GM06990 (cell line): ENCODE measurements around the gene TMEM121B.

ENCODE experiments used
- DNase-seq: peaks from one replicate; pipeline ENCODE4 v3.0.0-alpha.2; 2011; ENCODE audit not compliant: insufficient read length; ENCODE audit errors: extremely low read depth
- H3K27me3 ChIP-seq: replicated peaks from 2 replicates; pipeline ENCODE4 v1.6.0; 2011; ENCODE audit warnings: low read length; ENCODE audit not compliant: control insufficient read depth, insufficient read depth
- H3K36me3 ChIP-seq: 2 replicates; pipeline ENCODE4 v1.5.1; 2011; ENCODE audit warnings: low read length; ENCODE audit not compliant: control insufficient read depth, insufficient read depth
- H3K4me3 ChIP-seq: replicated peaks from 2 replicates; pipeline ENCODE4 v1.5.1; 2011; ENCODE audit warnings: low read depth, mild to moderate bottlenecking, control low read depth, low read length
- CTCF ChIP-seq: IDR thresholded peaks from 2 replicates; pipeline ENCODE4 v1.5.1; 2011; ENCODE audit warnings: low read length, control low read depth, mild to moderate bottlenecking, inconsistent platforms; ENCODE audit not compliant: insufficient read depth, poor library complexity, severe bottlenecking

Gene TMEM121B

GRCh38 chr22:17114898-17115235 is 6.3 kb downstream of the TMEM121B start:
- no peak overlapping the region for H3K4me3 ChIP-seq

GRCh38 chr22:17114173-17114897 is 6.8 kb downstream of the TMEM121B start:
- no peak overlapping the region for H3K4me3 ChIP-seq
- no peaks in the 10 kb centered on the region for H3K36me3 ChIP-seq
- H3K27me3 ChIP-seq = no peaks in the 10 kb centered on the region
- TF ChIP-seq CTCF = no peak
- DNase-seq = no peak

More at GRCh38 chr22:17114898-17115235, 6.3 kb downstream of the TMEM121B start:
- no peak for TF ChIP-seq CTCF
- Histone ChIP-seq H3K36me3 (no peaks in the 10 kb centered on the region), H3K27me3 (no peaks in the 10 kb centered on the region)
- DNase-seq = no peak

- Histone ChIP-seq H3K27me3 (no peaks in the 10 kb centered on the region), H3K36me3 (no peaks in the 10 kb centered on the region; the same call in 1 of the 2 replicates), H3K4me3 (no peak overlapping the region)
- DNase-seq = no peak
- no peak for TF ChIP-seq CTCF
These were observed 7.6 kb downstream of the TMEM121B start for GRCh38 chr22:17113600-17113999.

- H3K4me3 ChIP-seq = no peak overlapping the region
- H3K27me3 ChIP-seq = no peaks in the 10 kb centered on the region
- no peak for DNase-seq
- peaks cover 3% of the 10 kb centered on the region; the same call in 1 of the 2 replicates for H3K36me3 ChIP-seq
- TF ChIP-seq CTCF = no peak
These were observed 8.6 kb downstream of the TMEM121B start for GRCh38 chr22:17112491-17113042.

GRCh38 chr22:17110791-17111550 is 10.2 kb downstream of the TMEM121B start:
- H3K36me3 ChIP-seq = peaks cover 6% of the 10 kb centered on the region
- no peak for DNase-seq
- H3K4me3 ChIP-seq = no peak overlapping the region
- H3K27me3 ChIP-seq = no peaks in the 10 kb centered on the region
- TF ChIP-seq CTCF = no peak
